GM21360 (cell line): Measurements from ENCODE around the gene CPB1.

Experiments used
- ATAC-seq: cut with Tn5 transposase; IDR thresholded peaks from one replicate; pipeline ENCODE4 v1.9.1; 2021; ENCODE audit warnings: mild to moderate bottlenecking, moderate library complexity; ENCODE audit not compliant: unreplicated experiment

CPB1 gene

DNA sequence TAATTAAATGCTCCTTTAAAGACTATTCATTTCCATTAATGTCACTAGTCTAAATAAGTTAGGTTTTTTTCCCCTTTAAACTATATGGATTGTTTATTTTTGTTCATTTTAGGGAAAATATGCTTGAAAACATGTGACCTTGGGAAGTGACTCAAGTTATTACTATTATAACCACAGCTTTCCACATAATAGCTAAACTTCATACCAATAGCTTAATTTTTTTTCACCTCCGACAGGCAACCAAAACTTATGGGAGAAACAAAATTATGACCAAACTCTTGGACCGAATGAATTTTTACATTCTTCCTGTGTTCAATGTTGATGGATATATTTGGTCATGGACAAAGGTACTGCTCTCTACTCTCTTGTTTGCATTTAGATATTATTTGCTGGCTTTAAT lies 53.7 kb downstream of the CPB1 start:
- ATAC-seq = no peak

DNA sequence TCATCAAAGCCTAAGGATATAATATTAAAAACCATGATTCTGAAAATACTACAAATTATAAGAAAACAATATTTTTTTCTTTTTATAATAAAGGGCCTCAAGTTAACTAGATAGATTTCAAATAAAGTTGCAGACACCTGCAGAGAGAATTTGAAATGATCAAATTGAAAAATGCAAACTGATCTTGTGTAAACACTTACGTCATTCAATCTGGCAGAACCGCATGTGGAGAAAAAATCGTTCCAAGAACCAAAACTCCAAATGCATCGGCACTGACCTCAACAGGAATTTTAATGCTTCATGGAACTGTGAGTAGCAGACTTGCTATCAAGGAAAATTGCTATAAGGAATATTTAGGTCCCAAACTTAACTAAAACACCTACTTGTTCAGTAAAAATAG lies 54.7 kb downstream of the CPB1 start:
- no peak for ATAC-seq

DNA sequence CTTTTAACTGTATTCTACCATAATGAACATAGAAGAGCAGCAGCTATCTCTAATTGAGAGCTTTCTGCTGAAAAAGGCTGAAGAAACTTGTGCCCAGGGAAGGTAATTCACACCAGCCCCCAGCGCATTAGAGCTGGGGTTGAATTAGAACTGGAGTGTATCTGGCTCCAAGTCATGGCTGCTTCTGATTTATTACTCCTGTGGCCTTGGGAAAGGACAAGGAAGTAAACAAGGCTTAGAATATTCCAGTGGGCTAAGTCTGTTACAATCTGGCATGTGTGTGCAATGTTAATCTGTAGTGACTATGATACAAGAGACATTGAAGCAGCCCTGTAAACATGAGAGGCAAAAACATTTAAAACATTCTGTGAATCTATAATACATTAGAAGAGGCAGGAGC lies 55.6 kb downstream of the CPB1 start:
- ATAC-seq = no peak

DNA sequence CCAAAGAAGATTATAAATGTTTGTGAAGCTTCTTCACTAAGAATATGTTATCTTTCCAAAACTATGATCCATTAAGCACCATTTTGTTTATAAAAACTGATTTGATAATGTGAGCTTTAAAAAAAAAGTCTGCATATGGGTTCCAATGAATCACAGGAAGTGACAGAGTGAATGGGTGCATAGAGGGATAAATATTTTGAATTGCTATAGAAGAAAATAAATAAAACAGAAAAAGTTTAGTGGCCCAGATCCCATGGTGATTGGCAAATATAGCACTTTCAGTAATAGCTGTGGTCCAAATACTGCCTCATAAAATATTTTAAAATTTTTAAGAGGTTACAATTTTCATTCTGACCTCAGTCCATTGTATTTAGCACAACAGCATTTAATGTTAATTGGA lies 56.6 kb downstream of the CPB1 start:
- no peak for ATAC-seq

GRCh38 chr3:148889828-148890227 lies 62.2 kb downstream of the CPB1 start:
- no peak for ATAC-seq

GRCh38 chr3:148896062-148896461 lies 68.5 kb downstream of the CPB1 start:
- no peak for ATAC-seq

- no peak for ATAC-seq
Measured at GRCh38 chr3:148901987-148902791, 74.6 kb downstream of the CPB1 start.

DNA sequence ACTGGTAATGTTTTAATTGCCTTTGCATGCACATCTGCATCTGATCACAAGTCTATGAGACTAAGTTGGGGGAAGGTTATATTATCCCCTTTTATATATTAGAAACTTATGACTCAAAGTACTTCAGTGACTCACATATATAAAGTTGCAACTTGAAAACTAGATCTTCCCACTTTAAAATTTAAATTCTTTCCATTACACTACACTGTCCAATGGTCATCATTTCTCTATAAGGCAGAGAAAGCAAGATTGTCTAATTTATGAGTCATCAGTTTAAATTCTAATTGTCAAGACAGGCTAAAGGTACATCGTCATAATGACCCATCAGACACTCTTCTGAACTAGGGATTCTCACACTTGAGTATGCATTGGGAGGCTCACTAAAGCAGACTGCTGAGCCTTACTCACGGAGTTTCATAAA lies 75.4 kb downstream of the CPB1 start:
- ATAC-seq = no peak

GRCh38 chr3:148903941-148904340 lies 76.3 kb downstream of the CPB1 start:
- ATAC-seq = no peak

GRCh38 chr3:148906667-148907066 lies 79.1 kb downstream of the CPB1 start:
- ATAC-seq = no peak
